ENCODE data around the gene SHC2. TPM values are rescaled to one million over a fixed set of nuclear protein-coding genes. Genes with fewer than 3 reads are reported as not detected.

SHC2 gene, protein sequence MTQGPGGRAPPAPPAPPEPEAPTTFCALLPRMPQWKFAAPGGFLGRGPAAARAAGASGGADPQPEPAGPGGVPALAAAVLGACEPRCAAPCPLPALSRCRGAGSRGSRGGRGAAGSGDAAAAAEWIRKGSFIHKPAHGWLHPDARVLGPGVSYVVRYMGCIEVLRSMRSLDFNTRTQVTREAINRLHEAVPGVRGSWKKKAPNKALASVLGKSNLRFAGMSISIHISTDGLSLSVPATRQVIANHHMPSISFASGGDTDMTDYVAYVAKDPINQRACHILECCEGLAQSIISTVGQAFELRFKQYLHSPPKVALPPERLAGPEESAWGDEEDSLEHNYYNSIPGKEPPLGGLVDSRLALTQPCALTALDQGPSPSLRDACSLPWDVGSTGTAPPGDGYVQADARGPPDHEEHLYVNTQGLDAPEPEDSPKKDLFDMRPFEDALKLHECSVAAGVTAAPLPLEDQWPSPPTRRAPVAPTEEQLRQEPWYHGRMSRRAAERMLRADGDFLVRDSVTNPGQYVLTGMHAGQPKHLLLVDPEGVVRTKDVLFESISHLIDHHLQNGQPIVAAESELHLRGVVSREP
- total RNA-seq = 10 to 100 TPM; 14.6 to 25.0 (median 17.8) TPM

DNA sequence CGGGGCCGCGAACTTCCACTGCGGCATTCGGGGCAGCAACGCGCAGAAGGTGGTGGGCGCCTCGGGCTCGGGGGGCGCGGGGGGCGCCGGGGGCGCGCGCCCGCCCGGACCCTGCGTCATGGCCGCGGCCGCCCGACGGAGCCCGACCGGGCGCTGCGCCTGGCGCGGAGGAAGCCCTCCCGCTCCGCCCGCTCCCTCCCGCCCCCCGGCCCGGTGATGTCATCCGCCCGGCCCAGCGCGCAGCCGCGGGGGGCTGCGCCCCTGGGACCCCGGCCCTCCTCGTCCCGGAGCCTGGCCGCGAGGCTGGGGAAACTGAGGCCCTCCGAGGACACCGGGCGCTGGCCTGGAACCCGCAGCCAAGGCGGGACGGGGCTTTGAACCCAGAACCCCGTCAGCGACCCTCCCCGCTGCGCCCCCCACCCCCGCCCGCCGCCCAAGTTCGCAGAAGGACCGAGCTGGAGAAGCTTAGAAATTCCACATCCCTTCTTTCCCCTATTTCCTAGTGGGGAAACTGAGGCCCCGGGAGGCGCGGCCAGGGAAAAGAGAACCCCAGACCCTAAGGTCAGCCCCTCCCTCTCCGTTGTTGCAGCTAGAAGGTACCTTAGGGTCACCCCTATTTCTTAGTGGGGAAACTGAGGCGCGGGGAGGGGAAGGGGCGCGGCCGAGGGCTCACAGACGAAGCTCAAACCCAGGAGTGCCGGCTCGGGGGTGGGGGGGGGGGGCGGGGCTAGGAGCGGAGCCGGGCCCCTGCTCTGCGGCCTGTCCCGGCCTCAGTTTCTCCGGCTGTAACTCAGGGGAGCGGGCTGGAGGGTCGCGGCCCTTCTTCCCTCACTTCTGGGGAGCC is at the start of gene SHC2:
SHC2 (minus strand) TSS at position 157 of the 844 bp plus-strand sequence; CDS start at position 120, 37 bp downstream.
- intact Hi-C loops (cut with DNase I; ENCODE audit: low total_unique reads) = no loop called here
- 0 to 1% methylated on average over 7 to 41 of the region's 85 CpGs for WGBS, 2 donors
- peak within 1 kb of the TSS; percentile 27 for H3K4me3 ChIP-seq (ENCODE audit: low read depth, poor library complexity, severe bottlenecking)
- TF ChIP-seq, protein P1, sequence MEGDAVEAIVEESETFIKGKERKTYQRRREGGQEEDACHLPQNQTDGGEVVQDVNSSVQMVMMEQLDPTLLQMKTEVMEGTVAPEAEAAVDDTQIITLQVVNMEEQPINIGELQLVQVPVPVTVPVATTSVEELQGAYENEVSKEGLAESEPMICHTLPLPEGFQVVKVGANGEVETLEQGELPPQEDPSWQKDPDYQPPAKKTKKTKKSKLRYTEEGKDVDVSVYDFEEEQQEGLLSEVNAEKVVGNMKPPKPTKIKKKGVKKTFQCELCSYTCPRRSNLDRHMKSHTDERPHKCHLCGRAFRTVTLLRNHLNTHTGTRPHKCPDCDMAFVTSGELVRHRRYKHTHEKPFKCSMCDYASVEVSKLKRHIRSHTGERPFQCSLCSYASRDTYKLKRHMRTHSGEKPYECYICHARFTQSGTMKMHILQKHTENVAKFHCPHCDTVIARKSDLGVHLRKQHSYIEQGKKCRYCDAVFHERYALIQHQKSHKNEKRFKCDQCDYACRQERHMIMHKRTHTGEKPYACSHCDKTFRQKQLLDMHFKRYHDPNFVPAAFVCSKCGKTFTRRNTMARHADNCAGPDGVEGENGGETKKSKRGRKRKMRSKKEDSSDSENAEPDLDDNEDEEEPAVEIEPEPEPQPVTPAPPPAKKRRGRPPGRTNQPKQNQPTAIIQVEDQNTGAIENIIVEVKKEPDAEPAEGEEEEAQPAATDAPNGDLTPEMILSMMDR (IDR thresholded peaks at IDR 0.05) = no peak
- no peak for TF ChIP-seq POLR2A (IDR thresholded peaks at IDR 0.05)
- no peak for DNase-seq (ENCODE audit: low spot score in 2 of 2)

DNA sequence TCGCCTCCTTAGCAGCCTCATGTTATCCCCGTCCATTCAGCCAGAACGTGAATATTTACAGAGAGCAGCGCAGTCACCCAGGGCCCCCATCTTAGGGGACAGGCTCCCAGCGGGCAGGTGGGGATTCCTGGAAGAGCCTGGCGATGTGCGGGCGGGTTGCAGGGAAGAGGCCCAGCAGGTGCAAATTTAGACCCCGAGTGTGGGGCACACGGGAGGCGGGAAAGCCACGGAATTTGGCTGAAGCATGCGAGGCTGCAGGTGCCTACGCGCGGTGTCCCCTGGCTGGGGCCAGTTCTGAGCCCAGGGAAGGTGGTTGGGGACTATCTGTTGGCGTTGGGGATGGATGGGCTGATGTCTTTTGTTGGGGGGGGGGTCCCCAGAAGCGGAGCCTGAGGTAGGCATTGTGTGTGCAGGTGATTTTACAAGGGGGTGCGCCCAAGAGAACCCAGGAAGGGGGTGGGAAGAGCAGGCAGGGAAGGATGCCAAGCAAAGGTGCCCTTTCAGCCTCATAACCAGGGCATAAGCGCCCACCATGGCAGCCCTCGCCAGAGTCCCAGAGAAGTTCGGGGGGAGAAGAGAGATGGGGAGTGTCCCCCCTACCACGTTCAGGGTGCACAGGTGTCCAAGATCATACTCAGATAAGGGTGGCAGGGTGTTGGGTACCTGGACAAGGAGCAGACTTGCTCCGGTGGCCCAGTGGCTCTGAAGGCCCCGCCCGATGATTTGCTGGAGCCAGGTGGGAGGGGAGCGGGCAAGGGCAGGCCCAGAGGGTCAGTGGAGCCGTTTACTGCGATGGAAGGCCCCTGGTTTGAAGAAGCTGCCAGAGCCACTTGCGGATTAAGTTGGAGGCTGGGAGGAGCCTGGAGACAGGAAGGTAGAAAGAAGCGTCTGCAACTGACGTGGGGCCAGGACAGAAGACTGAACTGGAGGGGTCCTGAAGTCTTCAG is 47.6 kb upstream of the SHC2 start:
- DNase-seq (ENCODE audit: low spot score in 2 of 2) = no peak
- H3K4me3 ChIP-seq (ENCODE audit: low read depth, poor library complexity, severe bottlenecking) = peak overlapping the region; percentile 69
- TF ChIP-seq POLR2A (IDR thresholded peaks at IDR 0.05) = no peak
- TF ChIP-seq, protein P1 (IDR thresholded peaks at IDR 0.05) = no peak
- WGBS, 2 donors = 56 to 57% methylated on average over 32 of the region's 32 CpGs
- intact Hi-C loops (cut with DNase I; ENCODE audit: low total_unique reads) = no loop called here

DNA sequence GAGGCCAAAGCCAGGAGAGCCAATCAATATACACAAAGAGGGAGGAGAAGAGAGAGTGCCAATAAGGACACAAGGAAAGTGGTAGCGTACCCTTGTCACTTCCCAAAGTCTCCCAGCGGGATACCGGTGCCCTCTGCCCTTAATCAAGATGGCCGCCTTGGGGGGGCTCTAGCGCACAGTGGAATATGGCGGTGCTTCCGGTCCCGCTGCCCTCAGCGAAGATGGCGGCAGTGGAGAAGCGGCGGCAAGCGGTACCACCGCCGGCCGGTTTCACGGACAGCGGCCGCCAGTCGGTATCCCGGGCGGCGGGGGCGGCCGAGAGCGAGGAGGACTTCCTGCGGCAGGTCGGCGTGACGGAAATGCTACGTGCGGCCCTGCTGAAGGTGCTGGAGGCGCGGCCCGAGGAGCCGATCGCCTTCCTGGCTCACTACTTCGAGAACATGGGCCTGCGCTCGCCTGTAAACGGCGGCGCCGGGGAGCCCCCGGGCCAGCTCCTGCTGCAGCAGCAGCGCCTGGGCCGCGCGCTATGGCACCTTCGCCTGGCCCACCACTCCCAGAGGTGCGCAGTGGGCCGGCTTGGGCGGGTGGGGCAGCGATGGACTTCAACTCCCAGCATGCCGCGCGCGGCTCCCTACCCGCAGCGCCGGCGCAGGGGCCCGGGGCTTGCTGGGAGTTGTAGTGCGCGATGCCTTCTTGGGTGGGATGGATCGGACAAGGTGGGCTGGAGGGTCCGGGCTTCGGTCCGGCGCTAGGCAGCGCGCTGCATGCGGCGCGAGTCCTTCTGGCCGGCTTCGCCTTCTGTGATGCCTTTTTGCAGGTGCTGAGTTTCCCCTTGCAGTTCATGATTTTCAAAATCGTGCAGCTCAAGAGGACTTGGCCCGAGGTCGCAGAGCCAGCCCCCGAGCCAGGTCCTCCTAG is 46.7 kb upstream of the SHC2 start, which contains the start of gene TPGS1:
TPGS1 (plus strand) TSS at position 212 of the 918 bp plus-strand sequence; CDS start at position 222, 10 bp downstream.
- intact Hi-C loops (cut with DNase I; ENCODE audit: low total_unique reads) = no loop called here
- 1 to 2% methylated on average over 25 to 53 of the region's 81 CpGs for WGBS, 2 donors
- TF ChIP-seq, protein P1 (IDR thresholded peaks at IDR 0.05) = no peak
- no peak for TF ChIP-seq POLR2A (IDR thresholded peaks at IDR 0.05)
- DNase-seq (ENCODE audit: low spot score in 2 of 2) = peak; percentile 94 to 99
- peak within 1 kb of the TSS; percentile 69 for H3K4me3 ChIP-seq (ENCODE audit: low read depth, poor library complexity, severe bottlenecking)

DNA sequence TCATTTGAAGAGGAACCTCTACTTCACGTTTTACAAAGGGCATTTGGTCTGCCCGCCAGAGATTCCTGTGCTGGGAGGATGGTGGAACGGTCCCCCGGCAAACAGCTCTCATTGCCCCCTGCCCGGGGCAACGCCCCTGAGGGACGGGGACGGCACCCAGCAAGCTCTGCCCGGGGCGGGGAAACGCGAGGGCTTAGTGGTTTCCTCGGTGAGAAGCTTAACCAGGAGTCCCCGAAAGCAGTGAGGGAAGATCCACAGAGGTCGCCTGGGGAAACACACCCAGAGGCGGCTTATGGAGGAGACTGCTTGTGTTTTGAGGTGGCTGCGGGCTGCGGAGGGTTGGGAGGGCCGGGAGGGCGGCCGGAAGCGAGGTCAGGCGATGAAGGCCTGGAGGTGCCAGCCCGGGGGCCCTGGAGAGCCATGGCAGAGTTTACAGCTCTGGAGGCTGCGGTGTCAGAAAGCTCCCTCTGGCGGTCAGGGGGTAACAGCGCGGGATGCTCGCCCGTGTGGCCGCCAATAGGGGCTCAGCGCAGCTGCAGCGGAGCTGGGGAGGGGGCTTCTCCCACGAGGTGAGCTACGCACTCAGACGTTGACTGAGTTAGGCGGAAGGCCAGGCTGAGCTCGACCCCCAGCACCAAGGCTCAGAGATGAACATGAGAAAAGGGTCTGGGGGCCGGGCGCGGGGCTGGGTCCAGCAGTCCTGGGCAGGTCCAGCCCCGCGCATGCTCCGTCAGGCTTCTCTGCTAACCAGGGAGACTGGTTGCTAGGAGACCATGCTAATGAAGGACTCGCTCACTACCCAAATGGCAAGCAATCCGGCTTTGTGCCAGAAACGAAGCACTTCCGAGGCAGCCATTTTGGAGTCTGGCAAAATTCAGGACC is 45.8 kb upstream of the SHC2 start:
- 4% methylated on average over 42 to 47 of the region's 48 CpGs for WGBS, 2 donors
- intact Hi-C loops (cut with DNase I; ENCODE audit: low total_unique reads) = no loop called here
- peak in 1 of 2 donors; percentile 99 for DNase-seq (ENCODE audit: low spot score in 2 of 2)
- H3K4me3 ChIP-seq (ENCODE audit: low read depth, poor library complexity, severe bottlenecking) = no peak overlapping the region
- TF ChIP-seq, protein P1 (IDR thresholded peaks at IDR 0.05) = peak in 1 of 3 donors; percentile 98
- no peak for TF ChIP-seq POLR2A (IDR thresholded peaks at IDR 0.05)
